GM19467 (cell line): ENCODE measurements around the gene MTMR2.

ENCODE experiments used
- ATAC-seq: cut with Tn5 transposase; IDR thresholded peaks from one replicate; pipeline ENCODE4 v1.9.1; 2021; ENCODE audit warnings: mild to moderate bottlenecking, moderate library complexity; ENCODE audit not compliant: unreplicated experiment

The MTMR2 gene

GRCh38 chr11:95788921-95789505 is 134.9 kb downstream of the MTMR2 start:
- no peak for ATAC-seq
